Activated CD4-positive, CD25-positive, alpha-beta regulatory T cell treated with anti-CD3 and anti-CD28 coated beads, Interleukin-2, amount 50 U/mL, for 72 hours (primary cell): ENCODE results near the gene CHST15.

Experiments
- DNase-seq: peaks from one replicate; pipeline ENCODE4 v3.0.0; 2021

The CHST15 gene

DNA sequence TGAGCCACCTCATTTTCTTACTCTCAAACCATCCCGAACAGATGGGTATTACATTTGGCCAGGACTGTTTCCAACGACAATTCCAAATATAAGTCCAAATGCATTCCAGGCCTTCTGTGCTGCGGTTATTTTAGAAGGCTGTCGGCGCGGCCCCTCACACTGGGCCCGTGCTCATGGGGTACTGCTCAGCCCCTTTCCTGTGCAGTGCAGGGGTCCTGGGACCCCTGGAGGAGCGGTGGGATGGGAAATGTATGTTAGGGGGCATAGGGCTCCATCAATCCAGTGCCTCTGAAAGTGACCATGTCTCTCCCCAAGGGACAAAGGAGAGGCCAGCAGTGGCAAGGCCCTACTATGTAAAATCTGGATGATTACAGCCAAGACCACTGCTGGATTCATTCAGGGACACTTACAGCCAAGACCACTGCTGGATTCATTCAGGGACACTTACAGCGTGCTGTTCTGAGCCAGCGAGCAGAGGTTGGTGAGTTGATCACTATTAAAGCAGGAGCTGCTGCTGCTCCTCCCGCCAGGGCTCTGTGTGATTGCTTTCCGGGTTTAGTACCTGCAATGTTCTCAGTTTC is 66.3 kb downstream of the CHST15 start:
- no peak for DNase-seq

DNA sequence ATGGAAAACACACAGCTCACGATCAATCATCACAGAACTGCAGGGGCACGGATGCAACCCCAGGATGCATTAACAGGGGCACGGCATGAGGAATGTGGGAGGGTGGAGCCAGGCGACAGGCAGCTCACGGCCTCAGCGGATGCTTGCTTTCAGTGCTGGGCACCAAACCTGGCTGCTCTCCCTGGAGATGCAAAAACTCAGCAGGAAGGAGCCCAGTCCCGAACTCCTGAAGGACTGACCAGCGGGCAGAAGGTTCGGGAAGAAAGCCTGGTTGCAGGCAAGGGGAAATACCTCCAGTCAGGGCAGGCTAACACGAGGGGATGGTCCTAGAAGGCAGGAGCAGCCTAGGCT is 66.8 kb downstream of the CHST15 start:
- no peak for DNase-seq

DNA sequence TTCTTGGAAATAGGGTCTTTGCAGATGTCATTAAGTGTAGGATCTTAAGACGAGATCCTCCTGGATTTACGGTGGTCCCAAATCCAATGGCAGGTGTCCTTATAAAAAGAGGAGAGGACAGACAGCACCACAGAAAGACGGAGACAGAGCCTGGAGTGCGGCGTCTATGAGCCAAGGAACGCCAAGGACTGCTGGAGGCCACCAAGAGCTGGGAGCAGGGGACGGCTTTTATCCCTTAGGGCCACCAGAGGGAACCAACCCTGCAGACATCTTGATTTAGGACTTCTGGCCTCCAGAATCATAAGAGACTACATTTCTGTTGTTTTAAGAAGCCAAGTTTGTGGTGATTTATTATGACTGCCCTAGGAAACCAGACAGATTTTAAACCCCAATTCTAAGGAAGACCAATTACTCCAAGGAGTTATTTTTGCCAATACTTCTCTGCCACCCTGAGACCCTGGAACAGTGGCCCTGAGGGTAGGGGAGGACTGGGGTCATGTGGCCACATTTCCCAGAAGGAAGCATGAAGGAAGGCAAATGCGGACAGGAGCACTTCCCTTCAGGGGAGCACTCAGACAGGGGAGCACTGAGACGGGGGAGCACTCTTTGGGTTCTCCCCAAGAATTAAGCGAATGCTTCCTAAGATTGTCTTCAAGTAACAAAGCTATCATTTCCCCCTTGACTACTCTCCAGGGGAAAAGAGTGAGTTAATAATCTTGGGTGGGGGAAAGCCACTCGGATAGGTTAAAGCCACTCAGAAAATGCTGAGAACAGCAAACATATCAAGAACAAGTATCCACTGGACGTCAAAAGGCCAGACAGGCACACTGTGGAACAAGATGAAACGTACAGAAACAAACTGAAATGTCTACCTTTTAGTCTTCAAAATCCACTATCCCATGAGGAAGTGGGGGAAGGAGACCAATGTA is 67.5 kb downstream of the CHST15 start:
- no peak for DNase-seq

DNA sequence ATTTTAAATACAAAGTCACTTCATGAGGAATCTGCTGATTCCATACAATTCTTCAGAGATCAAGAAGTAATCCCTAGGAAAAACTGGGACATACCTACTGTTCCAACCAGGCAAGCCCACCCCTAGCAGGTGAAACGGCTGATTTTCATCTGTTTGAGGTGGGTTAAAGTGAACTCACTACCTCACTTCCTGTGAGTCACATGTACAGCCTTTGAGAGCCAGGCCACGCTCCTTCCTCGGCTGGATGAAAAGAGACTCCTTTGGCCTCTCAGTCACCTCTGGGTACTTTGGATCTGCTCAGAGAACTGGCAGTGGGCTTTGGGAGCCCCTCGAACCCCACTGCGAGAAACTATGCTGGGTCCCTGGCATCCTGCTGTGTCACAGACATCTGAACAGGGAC is 68.2 kb downstream of the CHST15 start:
- DNase-seq: no peak

DNA sequence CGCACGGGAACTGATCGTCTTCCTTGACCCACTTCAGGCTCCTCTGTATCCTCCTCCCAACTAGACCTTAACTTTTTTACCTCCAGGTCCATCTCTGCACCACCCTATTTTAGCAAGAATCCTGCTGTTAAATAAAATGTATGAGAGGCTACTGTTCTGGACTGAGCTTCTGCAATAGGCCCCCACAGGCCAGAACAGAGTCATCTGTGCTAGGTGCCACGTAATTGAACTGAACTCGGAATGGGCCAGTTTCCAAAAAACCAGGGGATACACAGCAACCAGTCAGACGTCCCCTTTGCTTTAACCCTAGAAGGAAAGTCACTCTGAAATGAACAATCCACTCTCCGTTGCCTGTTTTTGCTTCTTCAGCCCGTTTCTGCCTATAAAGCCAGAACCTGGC is 71.3 kb downstream of the CHST15 start:
- DNase-seq: no peak

DNA sequence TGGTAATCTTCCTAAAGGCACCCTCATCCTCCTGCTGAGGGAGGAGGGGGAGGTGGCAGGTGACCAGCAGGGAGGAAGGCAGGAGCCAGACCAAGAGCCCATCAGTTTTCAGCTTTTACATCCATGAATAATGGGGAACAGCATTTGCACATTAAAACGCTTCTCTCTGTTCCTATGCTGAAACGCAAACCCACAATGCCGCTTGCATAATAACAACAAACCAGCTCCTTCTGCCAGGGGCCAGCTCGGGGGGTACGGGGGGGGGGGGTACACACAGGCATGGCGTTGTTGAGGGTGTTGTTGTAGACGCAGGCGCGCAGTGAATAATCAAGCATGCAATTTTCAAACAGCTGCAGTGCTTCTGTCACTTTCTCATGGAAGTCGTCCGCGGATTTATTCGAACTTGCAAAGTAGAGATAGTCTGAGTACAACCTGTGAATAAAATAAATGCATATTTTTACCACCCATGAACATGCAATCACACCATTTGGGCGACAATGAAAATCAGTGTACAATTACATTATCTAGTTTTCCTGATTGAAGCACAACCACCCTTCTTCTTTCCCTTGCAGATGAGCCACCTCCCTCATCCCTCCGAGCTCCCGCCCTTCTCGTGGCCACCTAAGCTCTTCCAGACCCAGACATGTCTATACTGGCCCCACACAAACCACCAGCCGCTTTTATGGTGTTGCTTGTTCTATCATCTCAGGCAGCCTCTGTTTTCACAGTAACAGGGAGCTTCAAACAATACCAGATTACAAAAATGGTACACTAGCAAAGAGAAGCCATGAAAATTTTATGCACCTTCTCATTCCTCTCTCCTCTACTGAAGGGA is 72.2 kb downstream of the CHST15 start:
- no peak for DNase-seq

DNA sequence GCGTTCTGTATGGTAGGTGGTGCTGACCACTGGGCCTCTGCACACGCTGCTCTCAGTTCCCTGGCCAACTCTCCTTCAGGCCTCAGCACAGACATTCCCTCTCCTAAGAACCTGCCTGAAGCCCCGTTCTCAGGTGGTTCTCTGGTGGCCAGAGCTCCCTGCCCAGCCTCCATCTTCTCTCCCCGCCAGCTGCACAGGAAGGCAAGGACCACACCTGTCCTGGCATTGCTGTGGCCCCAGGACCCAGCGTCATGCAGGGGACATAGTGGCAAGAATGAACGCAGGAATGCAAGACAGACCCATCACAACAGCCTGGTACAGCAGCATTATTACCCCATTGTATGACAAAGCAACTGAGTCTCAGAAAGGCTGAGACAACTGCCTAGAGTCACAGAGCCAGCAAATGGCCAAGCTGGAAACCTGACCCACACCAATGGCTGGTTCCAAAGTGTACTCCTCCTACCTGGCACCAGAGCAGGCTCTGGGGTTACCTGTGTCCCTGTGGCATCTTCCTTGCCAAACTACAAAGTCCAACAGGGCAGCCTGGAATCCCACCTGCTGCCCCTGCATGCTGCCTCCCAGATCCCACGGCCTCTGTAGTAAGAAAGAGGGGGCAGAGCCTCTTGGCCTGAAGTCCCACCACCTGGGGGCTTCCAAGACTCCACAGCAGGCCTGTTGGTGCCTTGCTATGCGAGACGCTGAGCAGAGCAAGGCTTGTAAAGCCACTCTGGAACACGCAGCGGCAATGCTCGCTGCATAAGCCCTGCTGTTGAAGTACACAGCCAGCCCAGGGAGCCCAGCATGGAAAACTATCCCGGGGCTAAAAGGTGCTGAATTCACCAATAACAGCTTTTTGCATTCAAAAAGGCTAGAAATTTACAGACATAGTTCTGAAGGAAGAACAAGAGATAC is 73.3 kb downstream of the CHST15 start:
- DNase-seq: no peak

DNA sequence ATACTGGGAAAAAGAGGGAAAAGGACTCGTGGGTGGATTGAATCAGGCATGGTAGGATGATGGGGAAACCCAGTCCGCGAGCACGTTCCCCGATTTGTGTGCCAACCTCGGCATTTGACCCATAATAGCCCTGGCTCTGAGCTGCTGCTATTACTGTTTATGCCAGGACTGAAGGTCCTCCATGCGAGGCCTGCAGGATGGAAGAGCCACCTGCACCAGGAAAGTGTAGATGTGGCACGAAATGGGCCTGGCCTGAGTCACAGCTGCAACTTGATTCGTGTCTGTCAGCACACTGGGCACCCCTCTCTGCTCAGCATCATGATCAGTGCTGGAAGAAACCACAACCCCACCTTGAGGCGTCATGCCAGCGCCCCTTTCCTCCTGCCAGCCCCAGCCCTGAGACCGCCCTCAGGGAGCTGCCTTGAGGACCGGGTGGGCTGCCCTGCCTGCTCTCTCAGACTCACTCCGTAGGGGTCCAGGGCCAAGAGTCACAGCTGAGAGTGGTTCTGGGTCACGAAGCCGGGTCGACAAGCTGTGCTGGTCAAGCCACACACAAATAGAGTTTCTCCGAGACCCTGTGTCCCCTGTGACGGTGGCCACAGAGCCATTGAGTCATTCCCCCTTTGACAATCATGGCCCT is 74.4 kb downstream of the CHST15 start:
- no peak for DNase-seq

DNA sequence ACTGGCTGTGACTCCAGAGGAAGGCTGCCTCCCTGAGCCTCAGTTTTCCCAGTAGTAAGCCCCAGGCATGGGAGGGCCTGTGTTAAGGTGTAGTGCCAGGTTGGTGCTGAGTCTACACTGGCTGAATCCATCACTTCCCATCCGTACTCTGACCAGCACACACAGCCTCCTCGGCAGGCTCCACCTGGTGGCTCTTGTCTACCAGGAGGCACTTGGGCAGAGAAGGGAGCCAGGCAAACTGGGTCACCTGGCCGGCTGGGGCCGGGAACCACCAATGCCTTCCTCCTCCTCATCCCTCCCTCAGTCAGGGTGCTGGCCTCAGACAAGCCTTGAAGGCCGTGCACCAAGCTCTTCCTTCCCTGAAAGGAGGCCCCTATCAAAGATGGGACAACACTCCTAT is 75.7 kb downstream of the CHST15 start:
- no peak for DNase-seq

DNA sequence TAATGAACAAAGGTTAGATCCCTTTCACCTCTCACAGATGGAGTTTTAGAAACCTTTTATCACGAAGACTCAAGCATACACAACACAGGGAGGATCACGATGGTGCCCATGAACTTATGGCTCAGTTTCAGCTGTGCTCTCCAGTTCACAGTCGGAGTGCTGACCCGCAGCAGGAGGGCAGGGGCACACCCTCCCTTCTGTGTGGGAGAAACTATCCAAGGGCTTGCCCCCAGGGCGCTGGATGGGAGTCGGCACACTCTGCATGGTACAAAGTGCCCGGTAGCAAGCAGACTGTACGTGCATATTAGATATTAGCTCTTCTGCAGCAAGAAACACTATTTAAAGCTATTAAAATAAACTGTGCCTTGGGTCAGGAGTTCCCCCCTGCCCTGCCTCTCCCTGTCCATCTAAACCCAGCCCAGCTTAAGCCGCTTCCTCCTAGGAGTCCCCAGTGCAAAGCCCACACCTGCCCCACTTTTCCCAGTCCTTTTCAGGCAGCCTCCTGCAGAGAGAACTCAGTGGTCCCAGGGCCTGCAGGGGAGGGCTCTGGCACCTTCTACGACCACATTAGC is 76.5 kb downstream of the CHST15 start:
- no peak for DNase-seq

DNA sequence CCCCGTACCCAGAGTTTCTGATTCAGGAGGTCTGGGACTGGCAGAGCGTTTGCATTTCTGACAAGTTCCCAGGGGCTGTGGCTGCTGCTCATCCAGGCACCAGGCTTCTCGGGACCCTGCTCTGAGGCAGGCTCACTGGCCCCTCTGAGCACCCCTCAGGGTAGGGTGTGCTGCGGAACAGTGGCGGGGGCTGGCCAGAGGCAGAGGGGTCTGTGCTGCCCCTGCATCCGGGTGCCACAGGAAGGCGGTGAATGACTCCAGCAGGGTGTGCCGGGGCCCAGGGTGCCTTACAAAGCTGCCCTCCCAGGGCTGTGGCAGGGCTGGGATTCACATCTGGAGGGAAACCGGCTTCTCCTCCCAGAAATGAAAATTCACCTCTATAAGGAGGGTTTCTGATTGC is 77.4 kb downstream of the CHST15 start:
- DNase-seq: no peak

DNA sequence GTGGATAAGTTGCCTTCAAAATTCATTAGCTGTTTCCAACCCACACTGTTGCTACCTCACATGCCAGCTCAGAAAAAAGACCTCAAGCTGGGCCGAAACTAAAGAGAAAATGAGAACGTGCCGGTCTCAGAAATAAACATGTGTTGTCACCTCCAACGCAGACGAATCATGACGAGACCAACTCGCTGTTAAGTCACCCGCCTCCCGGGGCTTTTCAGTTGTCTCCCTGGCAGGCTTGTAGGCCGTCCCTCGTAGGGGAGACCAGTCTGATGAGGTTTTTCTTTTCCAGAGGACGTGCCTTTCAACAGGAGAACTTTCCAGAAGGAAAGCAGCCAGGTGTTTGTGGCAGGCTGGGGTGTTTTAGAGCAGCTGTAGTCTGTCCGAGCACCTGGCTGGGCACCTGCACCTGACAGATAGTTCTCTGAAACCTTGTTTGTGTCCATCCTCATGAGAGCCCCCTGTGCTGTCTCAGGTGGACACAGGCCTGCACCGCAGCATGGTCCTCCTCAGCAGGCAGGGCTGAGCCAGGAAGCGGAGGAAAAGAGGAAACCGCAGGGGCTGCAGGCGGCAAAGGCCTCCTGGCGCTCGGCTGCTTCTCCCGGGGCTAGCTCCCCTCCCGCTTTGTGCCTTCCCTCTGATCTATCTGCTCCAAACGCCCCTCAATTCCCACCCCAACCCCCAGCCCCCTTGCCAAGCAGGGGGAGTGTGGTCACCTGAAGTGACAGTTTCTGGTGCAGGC is 78.8 kb downstream of the CHST15 start:
- DNase-seq: no peak

DNA sequence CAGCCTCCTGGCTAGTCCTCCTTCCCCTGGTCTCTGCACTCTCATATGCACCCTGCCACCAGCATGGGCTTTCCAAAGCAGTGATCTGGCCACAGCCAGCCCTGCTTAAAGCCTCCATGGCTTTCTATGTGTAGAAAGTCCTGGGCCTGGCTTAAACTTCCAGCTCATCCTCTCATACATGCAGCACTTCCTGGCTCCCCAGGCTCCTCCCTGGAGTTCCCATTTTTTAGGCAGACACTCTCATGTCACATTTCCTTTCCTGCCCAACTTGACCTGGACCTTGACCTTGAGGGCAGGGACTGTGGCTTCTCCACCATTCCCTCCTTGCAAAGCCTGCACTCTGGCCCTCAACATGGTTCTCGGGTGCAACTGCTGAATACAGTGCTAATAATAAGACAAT is 79.5 kb downstream of the CHST15 start:
- DNase-seq: no peak

DNA sequence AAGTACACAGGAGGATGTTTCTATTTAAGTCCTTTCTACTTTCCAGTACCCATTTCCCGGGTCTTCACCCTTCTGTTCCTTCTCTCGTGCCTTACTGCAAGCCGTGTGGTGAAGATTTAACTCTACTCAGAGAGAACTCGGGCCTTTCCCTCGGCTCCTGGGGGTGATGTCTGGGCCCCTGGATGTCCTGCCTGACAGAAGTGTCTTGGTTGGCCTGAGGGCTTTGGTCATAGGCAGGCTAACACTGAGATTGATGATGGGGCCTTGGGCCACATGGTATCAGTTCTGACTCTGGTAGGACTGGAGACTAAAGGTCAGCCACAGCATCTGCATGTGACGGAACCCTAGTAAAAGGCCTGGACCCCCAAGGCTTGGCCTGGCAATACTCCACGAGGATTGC is 80.4 kb downstream of the CHST15 start:
- DNase-seq: no peak

DNA sequence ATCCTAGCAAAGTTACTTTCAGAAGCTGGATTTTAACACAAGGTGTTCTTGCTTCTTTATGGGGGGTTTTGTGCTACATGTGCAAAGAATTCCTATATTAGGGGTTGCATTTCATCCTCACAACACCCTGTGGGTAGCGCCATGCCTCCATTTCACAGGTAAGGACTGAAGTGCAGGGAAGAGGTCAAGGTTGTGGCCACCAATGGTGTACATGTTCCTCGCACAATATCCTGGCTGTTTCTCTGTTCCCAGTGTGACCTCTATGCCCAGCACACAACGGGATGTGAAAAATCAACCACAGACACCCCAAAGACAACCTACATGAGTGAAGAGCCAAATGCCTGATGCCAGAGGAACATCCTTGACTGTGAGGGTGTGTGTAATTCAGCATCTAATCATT is 80.8 kb downstream of the CHST15 start:
- no peak for DNase-seq

DNA sequence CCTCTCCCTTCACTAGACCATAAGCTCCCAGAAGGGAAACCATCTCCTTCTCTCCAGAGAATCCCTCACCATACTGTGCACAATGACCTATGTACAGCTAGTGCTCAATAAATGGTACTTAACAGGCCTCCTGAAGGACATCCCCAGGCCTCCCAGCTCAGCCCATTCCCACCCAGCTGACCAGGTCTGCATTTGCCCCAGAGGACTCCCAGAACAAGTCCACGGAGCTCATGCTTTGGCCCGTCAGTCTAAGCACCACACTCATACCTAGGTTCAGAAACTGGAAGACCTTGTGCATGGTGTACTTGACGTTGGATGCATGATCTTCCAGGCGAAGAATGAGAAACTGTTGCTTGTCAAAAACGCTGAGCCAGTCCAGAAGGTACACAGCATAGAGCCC is 81.3 kb downstream of the CHST15 start:
- DNase-seq: no peak

DNA sequence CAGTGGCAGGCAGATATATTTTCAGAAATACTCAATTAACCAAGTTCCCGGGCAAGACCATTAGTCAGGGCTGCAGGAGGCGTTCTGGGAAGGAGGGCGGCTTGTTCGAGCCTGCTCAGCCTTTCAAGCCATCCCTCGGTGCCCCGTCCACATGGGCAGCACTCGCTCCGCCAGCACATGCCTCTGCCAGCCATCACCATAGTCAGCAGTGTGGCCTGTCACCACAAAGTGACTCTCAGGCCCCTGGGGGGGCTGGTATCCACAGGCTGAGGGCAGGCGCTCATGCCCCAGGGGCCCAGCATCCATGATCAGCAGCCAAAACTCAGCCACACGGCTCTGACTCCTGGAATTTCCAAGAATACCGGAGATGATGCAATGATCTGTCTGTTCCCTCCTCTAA is 81.9 kb downstream of the CHST15 start:
- DNase-seq: no peak

DNA sequence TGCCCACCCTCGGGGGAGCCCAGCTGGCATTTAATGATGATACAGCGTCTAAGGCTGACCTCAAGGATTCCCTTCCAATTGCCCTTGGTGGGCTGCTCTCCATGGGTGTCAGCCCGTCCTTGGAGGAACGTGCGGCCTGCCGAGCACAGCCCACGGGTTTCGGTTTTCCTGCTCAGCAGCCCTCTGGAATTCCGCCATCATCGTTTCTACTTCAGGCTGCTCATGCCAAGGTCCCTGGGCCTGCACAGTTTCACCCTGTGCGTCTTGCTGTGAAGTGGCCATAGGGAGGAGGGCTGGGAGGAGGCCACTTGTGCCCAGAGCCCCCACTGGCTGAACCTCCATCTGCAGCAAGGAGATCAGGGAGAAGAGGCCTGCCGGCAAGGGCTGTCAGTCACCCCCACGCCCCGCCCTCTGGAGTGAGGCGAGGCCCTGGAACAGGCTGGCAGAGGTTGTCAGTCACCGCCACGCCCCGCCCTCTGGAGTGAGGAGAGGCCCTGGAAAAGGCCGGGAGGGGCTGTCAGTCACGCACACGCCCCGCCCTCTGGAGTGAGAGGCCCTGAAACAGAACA is 82.8 kb downstream of the CHST15 start:
- no peak for DNase-seq

DNA sequence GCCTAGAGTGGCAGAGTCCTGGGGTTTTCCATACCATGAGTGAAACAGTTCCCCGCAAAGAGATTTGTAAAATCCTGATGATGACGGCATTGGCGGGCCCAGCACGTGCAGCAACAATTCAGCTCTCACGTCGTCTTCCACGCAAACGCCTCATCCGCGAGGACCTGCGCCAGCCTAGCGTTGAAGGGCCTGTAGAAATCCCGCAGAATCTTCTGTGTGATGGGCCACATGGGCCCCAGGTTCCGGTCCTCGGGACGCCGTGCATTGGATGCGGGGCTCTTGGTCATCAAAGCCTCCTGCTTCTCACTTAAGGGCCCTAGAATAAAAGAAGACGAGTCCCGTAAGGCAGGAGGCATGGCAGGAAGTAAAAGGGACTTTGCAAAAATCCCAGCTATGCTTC is 83.4 kb downstream of the CHST15 start:
- DNase-seq: no peak

DNA sequence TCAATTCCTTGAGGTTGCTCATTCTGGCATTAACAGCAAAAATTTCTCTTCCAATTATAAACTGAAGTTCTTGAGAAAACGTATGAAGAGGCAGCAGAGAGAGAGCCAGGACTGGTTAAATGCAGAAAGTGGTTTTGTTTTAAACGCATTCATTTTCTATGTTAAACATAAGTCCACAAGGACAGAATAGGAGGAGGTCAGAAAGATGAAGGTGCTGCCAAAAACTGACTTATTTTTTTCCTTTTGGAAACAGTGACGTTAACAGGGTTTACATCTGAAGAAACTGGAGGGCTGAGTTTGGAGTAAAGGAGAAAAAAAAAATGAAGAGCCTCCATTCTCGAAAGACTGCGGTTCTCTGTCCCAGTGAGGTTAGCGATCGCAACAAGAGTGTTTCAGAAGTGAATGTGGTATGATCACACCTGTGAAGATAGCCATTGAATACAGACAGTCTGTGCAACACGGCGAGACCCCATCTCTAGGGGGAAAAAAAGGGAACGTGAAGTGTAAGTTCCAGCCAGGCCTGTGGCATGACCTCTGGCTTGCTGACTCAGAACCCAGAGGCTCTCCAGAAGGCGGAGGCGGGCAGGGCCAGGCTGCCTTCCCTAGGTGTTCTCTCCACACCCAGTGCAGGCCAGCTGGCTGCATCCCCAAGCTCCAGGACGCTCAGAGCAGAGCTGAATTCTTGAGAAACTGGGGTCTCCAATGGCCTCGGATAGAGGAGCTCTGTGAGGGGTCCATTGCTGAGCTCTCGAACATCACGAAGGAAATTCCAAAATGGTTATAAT is 84.0 kb downstream of the CHST15 start:
- DNase-seq: no peak
